GM19463 (cell line): ENCODE data around the gene NUDT6.
A peak's percentile ranks its signal among the peaks of the same experiment; 100 is the strongest.
"Not testable (repeated sequence)": the region's sequence is repeated elsewhere in the genome, so short reads cannot be mapped to it uniquely, and the experiment has no call there.

Source experiments
- ATAC-seq: cut with Tn5 transposase; IDR thresholded peaks from one replicate; pipeline ENCODE4 v1.9.1; 2021; ENCODE audit warnings: mild to moderate bottlenecking, moderate library complexity; ENCODE audit not compliant: unreplicated experiment

The NUDT6 gene

DNA sequence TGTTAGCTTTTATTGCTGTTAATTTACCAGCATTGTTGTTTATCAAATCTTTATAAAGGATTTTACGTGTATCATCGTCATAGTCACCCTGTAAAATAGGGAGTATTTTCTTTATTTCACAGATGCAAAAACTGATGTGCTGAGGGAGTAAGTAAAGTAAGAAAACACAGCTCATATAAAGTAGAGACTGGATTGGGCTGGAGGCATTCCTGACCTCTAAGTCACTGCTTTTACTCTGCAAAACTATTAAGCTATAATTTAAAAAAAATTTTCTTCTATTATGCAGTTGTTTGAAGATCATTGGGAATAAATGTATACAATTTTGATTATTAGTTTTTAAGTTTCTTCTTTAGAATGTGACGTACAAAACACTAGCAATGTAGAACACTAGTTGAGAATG, 45.9 kb downstream of the NUDT6 start:
- ATAC-seq = no peak

DNA sequence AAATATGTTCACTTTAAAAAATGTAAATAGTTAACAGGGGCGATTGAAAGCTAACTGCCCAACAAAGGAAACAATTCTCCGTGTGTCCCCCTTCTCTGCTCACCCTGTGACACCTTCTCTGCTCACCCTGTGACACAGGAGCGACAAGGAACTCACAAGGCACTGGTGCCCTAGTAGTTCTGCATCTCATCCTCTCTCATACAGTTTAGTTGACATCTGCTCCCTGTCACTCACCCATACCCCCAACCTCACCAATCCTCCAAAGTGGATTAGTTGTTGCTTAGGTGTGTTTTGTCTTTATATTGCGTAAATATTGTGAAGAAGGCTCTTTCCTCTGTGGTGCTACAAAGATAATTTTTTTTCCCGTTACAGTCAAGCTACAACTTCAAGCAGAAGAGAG, 46.4 kb downstream of the NUDT6 start:
- no peak for ATAC-seq

DNA sequence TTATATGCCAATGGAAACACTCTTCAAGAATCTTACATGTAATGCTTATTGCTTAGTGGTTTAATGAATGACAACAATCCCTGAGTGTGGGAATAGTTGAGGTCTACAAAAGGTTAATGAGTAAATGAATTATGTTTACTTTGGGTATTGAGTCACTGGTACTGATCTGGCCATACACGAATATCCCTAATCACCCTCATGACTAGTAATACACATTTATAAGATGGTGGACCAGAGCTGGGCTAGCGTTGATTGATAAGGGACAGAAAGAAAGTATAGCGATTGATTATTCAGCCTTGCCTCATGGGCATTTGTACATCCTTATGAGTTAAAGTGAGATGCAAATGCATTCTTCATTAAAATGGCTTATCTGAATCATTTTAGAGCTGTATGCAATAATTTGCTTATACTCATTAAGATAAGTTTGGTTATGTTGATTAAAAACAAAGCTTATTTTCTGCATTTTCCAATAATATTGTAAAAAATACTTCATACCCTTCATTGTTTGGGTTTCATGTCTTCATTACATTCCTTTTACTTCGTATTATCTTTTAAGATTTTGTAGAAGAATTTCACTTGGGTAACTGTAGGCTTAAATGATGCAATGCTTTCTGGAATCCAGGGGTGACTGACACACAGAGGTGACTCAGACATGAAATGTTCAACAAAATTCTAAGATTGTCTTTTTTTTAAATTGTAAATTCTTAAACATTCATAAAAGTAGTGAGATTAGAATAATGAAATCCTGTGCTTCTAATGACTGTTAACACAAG, 48.4 kb downstream of the NUDT6 start:
- peak; percentile 80 for ATAC-seq

DNA sequence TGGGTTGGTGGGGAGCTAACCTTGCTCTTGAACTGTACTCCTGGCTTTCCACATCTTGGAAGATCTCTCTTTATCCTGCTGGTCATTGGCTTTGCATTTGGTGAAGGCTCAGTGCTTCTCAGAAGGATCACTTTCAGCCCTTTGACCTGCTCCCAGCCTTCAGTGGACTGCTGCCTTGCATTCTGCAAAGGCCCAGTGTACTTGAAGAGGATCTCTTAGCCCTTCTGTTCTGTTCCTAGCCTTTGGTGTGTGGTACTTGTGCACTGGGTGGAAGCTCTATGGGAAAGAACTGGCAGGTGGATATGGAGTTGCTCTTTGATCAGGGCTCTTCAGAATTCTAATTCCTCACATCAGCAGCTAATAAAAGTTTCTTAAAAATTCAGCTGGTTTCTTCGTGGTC, 49.3 kb downstream of the NUDT6 start:
- no peak for ATAC-seq

DNA sequence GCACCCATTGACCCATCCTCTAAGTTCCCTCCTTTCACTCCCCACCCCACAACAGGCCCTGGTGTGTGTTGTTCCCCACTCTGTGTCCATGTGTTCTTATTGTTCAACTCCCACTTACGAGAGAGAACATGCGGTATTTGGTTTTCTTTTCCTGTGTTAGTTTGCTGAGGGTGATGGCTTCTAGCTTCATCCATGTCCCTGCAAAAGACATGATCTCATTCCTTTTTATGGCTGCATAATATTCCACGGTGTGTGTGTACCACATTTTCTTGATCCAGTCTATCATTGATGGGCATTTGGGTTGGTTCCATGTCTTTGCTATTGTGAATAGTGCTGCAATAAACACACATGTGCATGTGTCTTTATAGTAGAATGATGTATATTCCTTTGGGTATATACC, 54.2 kb downstream of the NUDT6 start:
- not testable (repeated sequence) for ATAC-seq

DNA sequence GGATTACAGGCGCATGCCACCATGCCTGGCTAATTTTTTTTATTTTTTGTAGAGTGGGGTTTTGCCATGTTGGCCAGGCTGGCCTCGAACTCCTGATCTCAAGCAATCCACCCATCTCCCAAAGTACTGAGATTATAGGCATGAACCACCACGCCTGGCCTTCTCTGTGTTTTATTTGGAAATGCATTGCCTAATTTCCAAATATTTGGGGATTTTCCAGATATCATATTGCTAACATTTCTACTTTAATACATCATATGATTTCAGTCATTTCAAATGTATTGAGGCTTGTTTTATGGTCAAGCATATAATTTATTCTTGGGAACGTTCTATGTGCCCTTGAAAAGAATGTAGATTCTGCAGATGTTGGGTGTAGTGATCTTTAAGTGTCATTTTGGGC, 57.0 kb downstream of the NUDT6 start:
- no peak for ATAC-seq

DNA sequence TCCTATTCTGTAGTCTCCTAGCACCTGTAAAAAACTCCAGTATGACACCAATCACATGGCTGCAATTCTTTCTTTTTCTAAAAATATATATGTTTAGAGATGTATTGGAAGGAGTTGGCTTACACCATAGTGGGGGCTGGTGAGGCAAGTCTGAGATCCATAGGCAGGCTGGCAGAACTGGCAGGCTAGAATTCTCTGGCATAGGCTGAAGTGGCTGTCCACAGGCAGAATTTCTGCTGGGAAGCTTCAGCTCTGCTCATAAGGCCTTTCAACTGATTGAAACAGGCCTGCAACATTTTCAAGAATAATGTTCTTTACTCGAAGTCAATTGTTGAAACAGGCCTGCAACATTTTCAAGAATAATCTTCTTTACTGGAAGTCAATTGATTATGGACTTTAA, 58.8 kb downstream of the NUDT6 start:
- no peak for ATAC-seq

DNA sequence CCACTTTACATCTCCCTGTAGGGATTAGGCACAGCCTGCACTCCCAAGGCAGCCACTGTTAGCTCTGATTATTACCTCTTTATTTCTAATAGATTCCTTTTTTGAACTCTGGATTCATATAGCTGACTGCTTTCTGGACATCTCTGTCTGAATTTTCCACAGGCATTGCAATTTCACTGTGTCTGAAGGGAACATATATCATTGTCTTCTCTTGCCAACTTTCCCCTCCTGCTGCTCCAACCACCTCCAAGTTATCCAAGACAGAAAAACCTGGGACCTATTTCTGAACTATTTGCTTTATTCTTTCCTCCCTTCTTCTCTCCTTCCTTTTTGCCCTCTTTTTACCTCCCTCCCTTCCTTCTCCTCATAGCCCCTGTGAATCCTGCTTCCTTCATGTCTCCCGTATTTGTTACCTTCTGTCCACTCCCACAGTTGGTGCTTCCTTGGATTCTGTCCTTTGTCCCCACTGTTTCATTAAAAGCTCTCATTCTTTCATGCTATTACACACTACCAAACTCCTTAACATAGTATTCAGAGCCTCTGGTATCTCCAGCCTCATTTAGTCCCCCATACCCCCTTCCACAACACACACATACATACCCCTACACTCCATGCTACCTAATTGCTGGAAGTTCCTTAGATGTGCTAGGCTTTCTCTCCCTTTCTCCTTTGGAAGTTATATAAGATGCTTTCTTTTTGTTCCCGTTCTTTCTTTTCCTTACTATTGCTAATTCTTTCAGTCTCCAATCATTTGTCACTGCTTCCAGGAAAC, 61.0 kb downstream of the NUDT6 start:
- no peak for ATAC-seq

DNA sequence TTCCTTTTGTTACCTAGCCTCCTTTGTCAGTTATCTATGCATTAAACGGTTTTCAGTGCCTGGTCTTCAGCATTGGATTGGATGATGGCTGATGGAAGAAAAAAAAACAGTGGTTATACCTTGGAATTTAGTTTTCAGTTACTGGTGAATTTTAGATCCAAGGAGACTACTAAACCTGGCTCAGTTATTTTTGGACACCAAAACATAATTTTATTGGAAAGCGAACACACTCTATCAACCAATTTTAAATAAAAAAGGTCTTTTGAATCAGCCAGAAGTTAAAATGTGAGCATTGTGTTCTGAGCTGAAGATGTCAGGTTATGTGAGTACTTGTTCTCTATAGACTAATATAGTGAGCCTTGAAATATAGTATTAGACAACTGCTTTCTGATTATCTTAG, 63.7 kb downstream of the NUDT6 start:
- no peak for ATAC-seq

DNA sequence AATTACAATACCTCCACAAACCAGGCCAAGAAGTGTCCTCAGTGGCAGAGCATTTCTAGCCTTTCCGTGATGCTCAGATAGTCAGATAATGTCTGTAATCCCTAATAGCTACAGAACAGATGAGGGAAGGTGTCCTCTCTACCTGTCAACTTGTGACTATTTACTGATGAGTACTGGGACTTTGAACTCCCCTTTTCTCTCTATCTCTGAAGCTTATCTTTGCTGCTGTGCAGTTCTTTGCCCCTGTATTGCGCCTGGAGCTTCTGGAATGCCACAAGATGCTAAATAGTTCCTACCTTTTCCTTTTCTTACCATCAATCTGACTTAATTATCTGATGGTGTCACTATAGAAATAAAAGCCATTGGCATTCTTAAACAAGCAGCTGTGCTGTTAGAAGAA, 65.2 kb downstream of the NUDT6 start:
- ATAC-seq = no peak

DNA sequence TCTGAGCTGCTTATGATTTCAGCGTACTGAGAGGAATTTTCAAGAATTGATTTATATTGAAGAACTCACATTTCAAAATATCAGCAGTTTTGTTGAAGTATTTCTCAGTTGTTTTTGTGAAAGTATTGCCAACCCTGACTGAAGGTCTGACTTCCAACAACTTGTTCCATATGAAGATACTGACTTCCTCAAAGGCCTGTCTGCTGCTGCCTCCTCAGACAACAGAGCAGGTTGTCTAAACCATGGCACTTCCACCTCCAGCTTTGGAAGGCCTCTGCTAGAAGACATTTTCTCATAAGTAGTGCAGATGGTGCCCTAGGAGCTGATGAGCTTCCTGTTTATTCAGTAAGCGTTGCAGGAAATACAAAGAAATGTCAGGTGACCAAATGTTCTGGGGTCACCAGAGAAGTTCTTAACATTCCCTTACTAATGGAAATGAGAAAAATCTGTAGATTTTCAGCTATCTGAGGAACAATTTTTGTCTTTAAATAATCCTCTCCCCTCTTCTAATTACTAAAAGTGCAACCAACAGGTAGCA, 67.0 kb downstream of the NUDT6 start:
- no peak for ATAC-seq

DNA sequence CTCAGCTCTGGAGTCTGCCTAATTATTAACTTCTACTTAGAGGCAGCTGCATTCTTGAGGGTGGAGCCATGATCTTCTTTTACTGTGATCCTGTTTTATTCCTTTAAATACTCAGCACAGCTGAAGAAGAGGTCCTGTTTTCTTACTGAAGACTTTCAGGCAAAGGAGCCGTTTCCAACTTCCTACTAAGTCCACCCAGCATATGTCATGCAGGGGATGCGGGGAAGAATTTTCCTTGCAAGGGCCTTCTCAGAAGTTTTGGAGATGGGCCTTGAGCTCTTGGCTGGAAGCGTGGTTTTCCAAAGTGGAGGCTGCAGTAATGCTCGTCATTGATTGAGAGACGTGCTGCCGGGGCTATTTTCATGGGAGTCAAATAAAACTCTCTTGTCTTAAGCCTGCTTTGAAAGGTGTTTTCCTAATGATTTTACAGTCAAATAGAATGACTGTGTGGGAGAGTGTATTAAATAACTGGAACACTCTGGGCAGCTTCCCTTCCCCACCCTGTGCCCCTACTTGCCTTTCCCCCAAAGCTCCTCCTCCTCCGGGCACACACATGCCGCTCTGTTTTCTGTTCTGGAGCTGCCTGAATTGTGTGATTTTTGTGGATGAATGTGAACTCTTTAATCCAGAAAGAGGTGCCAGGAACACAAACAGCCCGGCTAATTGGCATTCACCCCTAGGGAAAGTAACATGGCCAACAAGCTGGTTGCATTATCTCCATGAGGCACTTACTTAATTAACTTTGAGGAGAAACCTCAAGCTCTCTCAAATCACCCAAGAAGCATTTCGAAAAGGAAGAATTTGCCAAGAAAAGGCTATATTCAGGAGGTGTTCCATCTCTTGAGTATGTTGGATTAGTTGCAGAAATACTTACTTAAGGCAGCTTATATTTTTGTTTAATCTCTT, 67.7 kb downstream of the NUDT6 start:
- ATAC-seq = no peak

DNA sequence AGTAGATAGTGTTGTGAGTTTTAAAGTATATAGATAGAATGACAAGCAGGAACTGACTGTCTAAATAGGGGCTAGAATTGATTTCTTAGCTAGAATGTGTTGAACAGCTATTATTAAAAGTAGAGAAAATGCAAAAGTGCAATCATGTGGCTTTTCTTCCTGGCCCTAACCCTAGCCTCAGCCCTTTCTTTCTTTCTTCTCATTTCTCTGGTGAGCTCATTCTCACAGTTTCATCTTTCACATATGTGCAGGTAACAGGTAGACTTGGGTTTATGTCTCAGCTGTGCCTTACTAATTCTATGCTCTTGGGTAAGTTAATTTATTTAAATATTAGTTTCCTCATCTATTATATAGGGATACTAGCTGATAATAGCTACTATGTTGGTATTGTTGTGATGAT, 70.8 kb downstream of the NUDT6 start:
- ATAC-seq = no peak

DNA sequence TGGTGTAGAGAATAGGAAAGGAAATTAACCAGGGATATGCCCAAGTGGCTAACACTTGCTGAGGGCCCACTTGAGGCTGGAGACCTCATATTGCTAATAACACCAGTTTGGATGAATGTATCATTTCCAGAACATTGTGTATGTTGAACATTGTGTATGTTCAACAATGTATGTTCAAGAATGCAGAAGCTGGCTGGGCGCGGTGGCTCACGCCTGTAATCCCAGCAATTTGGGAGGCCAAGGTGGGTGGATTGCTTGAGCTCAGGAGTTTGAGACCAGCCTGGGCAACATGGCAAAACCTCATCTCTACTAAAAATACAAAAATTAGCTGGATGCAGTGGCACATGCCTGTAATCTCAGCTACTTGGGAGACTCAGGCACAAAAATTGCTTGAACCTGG, 72.6 kb downstream of the NUDT6 start:
- ATAC-seq = not testable (repeated sequence)

DNA sequence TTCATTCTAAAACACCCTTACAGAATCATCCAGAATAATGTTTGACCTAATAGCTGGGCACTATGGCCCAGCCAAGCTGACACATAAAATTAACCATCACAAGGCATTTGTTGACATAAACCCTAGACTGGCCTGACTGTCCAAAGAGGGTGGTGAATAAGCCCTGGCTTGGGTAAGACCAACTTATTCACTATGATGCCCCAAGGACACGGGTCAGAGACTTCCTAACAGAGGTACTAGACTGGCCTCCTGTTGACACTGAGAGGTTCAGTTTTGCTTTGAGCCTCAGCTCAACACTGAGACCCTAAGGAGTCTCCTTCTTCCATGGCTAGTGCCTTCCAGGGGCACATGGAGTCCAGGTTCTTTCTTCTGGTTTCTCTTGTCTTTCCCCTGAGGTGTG, 74.5 kb downstream of the NUDT6 start:
- ATAC-seq = no peak

DNA sequence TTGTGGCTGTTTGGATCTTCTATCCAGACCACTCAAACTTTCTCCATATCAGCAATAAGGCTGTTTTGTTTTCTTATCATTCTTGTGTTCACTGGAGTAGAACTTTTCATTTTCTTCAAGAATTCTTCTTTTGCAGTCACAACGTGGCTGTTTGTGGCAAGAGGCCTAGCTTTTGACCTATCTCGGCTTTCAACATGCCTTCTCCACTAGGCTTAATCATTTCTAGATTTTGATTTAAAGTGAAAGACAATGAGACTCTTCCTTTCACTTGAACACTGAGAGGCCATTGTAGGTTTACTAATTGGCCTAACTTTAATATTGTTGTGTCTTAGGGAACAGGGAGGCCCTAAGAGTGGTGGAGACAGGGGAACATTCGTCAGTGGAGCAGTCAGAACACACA, 76.6 kb downstream of the NUDT6 start:
- ATAC-seq = peak; percentile 71

DNA sequence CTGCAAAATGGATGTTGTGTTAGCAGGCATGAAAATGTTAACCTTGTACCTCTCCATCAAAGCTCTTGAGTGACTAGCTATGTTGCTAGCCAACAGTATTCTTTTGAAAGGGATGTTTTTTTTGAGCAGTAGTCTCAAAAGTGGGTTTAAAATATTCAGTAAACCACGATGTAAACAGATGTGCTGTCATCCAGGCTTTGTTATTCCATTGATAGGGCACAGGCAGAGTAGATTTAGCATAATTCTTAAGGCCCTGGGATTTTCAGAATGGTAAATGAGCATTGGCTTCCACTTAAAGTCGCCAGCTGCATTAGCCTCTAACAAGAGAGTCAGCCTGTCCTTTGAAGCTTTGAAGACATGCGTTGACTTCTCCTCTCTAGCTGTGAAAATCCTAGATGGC, 77.3 kb downstream of the NUDT6 start:
- no peak for ATAC-seq

DNA sequence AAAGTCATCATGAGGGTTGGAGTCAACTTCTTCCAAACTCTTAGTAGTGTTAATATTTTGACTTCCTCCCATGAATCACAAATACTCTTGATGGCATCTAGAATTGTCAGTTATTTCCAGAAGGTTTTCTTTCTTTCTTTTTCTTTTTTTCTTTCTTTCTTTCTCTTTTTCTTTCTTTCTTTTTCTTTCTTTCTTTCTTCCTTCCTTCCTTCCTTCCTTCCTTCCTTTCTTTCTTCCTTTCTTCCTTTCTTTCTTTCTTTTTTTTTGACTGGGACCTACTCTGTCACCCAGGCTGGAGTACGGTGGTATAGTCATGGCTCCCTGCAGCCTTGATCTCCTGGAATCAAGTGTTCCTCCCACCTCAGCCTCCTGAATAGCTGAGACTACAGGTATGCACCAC, 78.0 kb downstream of the NUDT6 start:
- ATAC-seq = not testable (repeated sequence)

DNA sequence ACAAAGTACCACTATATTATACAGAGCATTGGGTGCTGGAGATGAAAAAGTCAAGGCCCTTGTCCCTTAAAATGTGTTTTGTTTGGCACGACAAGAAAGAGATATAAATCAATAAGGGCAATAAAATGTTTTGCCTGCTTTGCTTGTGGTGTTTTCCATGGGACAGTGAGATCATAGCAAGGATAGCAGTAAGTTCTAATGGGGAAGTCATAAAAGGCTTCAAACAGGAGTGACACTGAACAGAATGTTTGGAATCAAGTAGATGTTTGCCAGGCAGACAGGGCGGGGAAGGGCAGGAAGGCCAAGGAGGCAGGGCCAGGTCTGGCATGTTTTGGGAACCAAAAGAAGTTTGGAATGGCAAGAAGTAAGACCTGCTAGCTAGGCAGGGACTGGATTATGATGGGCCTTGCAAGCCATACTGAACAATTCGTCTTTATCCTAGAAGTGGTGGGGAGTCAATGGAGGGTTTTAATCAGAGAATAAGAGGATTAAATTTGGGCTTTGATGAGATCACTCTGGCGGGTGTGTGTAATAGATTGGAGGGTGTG, 79.3 kb downstream of the NUDT6 start:
- no peak for ATAC-seq
